Retina (tissue), 1 donor: ENCODE data around the gene ITGA2B.
"Not testable (repeated sequence)": the region's sequence is repeated elsewhere in the genome, so short reads cannot be mapped to it uniquely, and the experiment has no call there.

ENCODE experiments used
- DNase-seq: peaks from one replicate; pipeline ENCODE4 v3.0.0-alpha.2; 2016

ITGA2B gene

GRCh38 chr17:44389281-44389680 is at the start of gene ITGA2B:
TSS of gene ITGA2B (minus strand) at chr17:44389649. CDS start at chr17:44389473, 176 bp downstream.
- DNase-seq = no peak

GRCh38 chr17:44439168-44439567 is 49.7 kb upstream of the ITGA2B start:
- no peak for DNase-seq

GRCh38 chr17:44438636-44439035 is 49.2 kb upstream of the ITGA2B start:
- DNase-seq = no peak

- DNase-seq = no peak
Observed at GRCh38 chr17:44436336-44436735, 46.9 kb upstream of the ITGA2B start.

- DNase-seq = no peak
Observed at GRCh38 chr17:44432254-44433157, 43.1 kb upstream of the ITGA2B start.

- no peak for DNase-seq
Observed at GRCh38 chr17:44424828-44425461, 35.5 kb upstream of the ITGA2B start.

- no peak for DNase-seq
Observed at GRCh38 chr17:44417553-44417952, 28.1 kb upstream of the ITGA2B start.

- no peak for DNase-seq
Observed at GRCh38 chr17:44416558-44417289, 27.3 kb upstream of the ITGA2B start.

- DNase-seq = no peak
Observed at GRCh38 chr17:44414394-44415155, 25.1 kb upstream of the ITGA2B start.

- no peak for DNase-seq
Observed at GRCh38 chr17:44409309-44410028, 20.0 kb upstream of the ITGA2B start.

- no peak for DNase-seq
Observed at GRCh38 chr17:44408786-44409185, 19.3 kb upstream of the ITGA2B start.

GRCh38 chr17:44402564-44403172 is 13.2 kb upstream of the ITGA2B start:
- no peak for DNase-seq

GRCh38 chr17:44400226-44400847 is 10.9 kb upstream of the ITGA2B start:
- DNase-seq = no peak

- DNase-seq = no peak
Observed at GRCh38 chr17:44398692-44399691, 9.5 kb upstream of the ITGA2B start.

GRCh38 chr17:44397479-44398440 is 8.3 kb upstream of the ITGA2B start:
- no peak for DNase-seq

- no peak for DNase-seq
Observed at GRCh38 chr17:44396946-44397345, 7.5 kb upstream of the ITGA2B start.

- DNase-seq = no peak
Observed at GRCh38 chr17:44394833-44395232, 5.4 kb upstream of the ITGA2B start.

- DNase-seq = not testable (repeated sequence)
Observed at GRCh38 chr17:44394112-44394511, 4.7 kb upstream of the ITGA2B start.
